ENCODE data around the gene CACNA1G. TPM values are rescaled to one million over a fixed set of nuclear protein-coding genes. Genes with fewer than 3 reads are reported as not detected.

Gene CACNA1G
- total RNA-seq, 1 experiment from 2014 or later: 0.04 TPM

DNA sequence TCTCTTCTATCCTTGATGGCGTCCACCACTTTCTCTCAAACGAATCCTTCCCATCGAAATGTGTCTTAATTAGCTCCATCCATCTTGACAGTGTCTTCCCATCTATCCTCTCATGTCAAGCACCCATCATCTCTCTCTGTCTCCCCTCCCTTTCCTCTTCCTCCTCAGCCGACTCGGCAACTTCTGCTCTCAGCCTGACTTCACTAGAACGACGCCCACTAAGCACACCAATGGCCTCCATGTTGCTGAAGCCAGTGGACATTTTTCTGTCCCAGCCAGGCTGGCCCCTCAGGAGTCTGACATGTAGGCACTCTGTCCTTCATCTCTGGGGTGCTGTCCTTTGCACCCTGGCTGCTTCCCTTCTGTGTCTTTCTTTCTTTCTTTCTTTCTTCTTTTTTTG is 16.0 kb upstream of the CACNA1G start:
- no peaks in the 10 kb centered on the region for H3F3A ChIP-seq (ENCODE audit: low read length, unreplicated experiment)
- peaks cover 37% of the 10 kb centered on the region for H3K4me1 ChIP-seq (ENCODE audit: insufficient read depth, low read length)
- H3K9me2 ChIP-seq (replicated peaks; ENCODE audit: low read length): no peaks in the 10 kb centered on the region
- ChIA-PET CTCF (no interaction called here), POLR2A (ENCODE audit: unreplicated experiment) (no interaction called here)
- no peaks in the 10 kb centered on the region; the same call in 1 of the 2 replicates for H3K36me3 ChIP-seq (ENCODE audit: low read depth, low read length)
- H3K9ac ChIP-seq (ENCODE audit: low read length): no peak overlapping the region
- no peaks in the 10 kb centered on the region for H4K20me1 ChIP-seq (ENCODE audit: low read length)
- intact Hi-C loops (cut with micrococcal nuclease): no loop called here
- DNase-seq: no peak
- H2AFZ ChIP-seq (ENCODE audit: low read length): no peak overlapping the region
- H3K4me3 ChIP-seq (ENCODE audit: low read length): no peak overlapping the region
- H3K9me3 ChIP-seq (ENCODE audit: low read length): no peaks in the 10 kb centered on the region
- no peak overlapping the region for H3K27ac ChIP-seq (ENCODE audit: low read length)
- peaks cover 13% of the 10 kb centered on the region for H3K79me2 ChIP-seq (ENCODE audit: low read length)
- H3K27me3 ChIP-seq (ENCODE audit: low read length): no peaks in the 10 kb centered on the region
- BruUV-seq (replicated peaks): no TSS peak
- no peak for ATAC-seq
- TF ChIP-seq, protein P1, sequence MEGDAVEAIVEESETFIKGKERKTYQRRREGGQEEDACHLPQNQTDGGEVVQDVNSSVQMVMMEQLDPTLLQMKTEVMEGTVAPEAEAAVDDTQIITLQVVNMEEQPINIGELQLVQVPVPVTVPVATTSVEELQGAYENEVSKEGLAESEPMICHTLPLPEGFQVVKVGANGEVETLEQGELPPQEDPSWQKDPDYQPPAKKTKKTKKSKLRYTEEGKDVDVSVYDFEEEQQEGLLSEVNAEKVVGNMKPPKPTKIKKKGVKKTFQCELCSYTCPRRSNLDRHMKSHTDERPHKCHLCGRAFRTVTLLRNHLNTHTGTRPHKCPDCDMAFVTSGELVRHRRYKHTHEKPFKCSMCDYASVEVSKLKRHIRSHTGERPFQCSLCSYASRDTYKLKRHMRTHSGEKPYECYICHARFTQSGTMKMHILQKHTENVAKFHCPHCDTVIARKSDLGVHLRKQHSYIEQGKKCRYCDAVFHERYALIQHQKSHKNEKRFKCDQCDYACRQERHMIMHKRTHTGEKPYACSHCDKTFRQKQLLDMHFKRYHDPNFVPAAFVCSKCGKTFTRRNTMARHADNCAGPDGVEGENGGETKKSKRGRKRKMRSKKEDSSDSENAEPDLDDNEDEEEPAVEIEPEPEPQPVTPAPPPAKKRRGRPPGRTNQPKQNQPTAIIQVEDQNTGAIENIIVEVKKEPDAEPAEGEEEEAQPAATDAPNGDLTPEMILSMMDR (conservative IDR thresholded peaks at IDR 0.05; ENCODE audit: low read depth, low read length): no peak
- TF ChIP-seq EZH2phosphoT487 (IDR thresholded peaks at IDR 0.05; ENCODE audit: borderline replicate concordance, low read length) (no peak), EZH2 (IDR thresholded peaks at IDR 0.05; ENCODE audit: low read length, unreplicated experiment) (no peak)
- H3K4me2 ChIP-seq (ENCODE audit: low read length): no peak overlapping the region

DNA sequence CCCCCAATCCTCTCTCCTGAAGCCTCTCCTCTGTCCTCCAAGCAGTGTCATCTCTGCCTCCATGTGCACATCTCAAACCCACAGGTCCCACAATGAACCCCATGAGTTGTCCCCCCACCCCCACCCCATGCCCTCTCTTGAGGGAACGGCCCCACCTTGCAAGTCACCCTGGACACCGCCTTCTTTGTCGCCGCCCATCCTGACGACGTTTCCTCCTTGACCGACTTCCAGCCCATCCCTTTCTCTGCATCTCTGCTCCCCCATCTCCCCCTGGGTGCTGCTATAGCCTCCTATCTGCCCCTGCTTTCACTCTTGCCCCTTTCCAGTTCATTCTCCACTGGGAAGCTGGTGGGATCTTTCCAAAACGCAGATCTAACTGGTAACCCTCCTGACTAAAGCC is 15.2 kb upstream of the CACNA1G start:
- no peak overlapping the region for H3K27ac ChIP-seq (ENCODE audit: low read length)
- H3K9ac ChIP-seq (ENCODE audit: low read length): no peak overlapping the region
- no peaks in the 10 kb centered on the region for H3K9me3 ChIP-seq (ENCODE audit: low read length)
- no peak overlapping the region for H3K4me3 ChIP-seq (ENCODE audit: low read length)
- H3K27me3 ChIP-seq (ENCODE audit: low read length): no peaks in the 10 kb centered on the region
- H4K20me1 ChIP-seq (ENCODE audit: low read length): no peaks in the 10 kb centered on the region
- H3F3A ChIP-seq (ENCODE audit: low read length, unreplicated experiment): no peaks in the 10 kb centered on the region
- no peaks in the 10 kb centered on the region for H3K36me3 ChIP-seq (ENCODE audit: low read depth, low read length)
- H3K9me2 ChIP-seq (replicated peaks; ENCODE audit: low read length): no peaks in the 10 kb centered on the region
- peaks cover 37% of the 10 kb centered on the region for H3K4me1 ChIP-seq (ENCODE audit: insufficient read depth, low read length)
- ATAC-seq: no peak
- peaks cover 13% of the 10 kb centered on the region for H3K79me2 ChIP-seq (ENCODE audit: low read length)
- ChIA-PET CTCF (no interaction called here), POLR2A (ENCODE audit: unreplicated experiment) (no interaction called here)
- TF ChIP-seq EZH2phosphoT487 (IDR thresholded peaks at IDR 0.05; ENCODE audit: borderline replicate concordance, low read length) (no peak), EZH2 (IDR thresholded peaks at IDR 0.05; ENCODE audit: low read length, unreplicated experiment) (no peak)
- TF ChIP-seq, protein P1 (conservative IDR thresholded peaks at IDR 0.05; ENCODE audit: low read depth, low read length): no peak
- no peak overlapping the region for H3K4me2 ChIP-seq (ENCODE audit: low read length)
- no TSS peak for BruUV-seq (replicated peaks)
- intact Hi-C loops (cut with micrococcal nuclease): no loop called here
- H2AFZ ChIP-seq (ENCODE audit: low read length): no peak overlapping the region
- no peak for DNase-seq

DNA sequence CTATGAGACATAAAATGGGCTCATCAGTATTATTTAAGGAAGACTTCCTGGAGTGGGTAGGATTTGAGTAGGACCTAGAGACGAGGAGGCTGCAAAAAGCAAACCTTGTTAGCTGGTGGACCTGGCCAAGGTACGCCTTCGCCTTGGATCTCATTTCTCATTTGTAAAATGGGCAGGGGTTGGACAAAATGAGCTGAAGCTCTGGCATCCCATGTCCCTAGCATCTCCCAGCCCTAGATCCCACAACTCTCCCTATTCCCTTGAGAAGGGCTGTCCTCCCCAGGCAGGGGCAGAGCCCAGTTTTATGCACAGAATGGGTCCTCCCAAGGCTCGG is 13.8 kb upstream of the CACNA1G start:
- Histone ChIP-seq H3K4me2 (ENCODE audit: low read length) (peak overlapping the region; percentile 90), H3K79me2 (ENCODE audit: low read length) (peaks cover 13% of the 10 kb centered on the region), H3K4me3 (ENCODE audit: low read length) (peak overlapping the region; percentile 72; the same call in 1 of the 2 replicates), H3K4me1 (ENCODE audit: insufficient read depth, low read length) (peaks cover 31% of the 10 kb centered on the region), H3K27ac (ENCODE audit: low read length) (no peak overlapping the region), H4K20me1 (ENCODE audit: low read length) (no peaks in the 10 kb centered on the region), H3K9me3 (ENCODE audit: low read length) (no peaks in the 10 kb centered on the region), H3K9ac (ENCODE audit: low read length) (0 out of 2 replicates have a peak overlapping the region, but pooled peaks have one; percentile 88), H3K9me2 (replicated peaks; ENCODE audit: low read length) (no peaks in the 10 kb centered on the region), H3F3A (ENCODE audit: low read length, unreplicated experiment) (no peaks in the 10 kb centered on the region), H3K27me3 (ENCODE audit: low read length) (no peaks in the 10 kb centered on the region), H2AFZ (ENCODE audit: low read length) (peak overlapping the region; percentile 69; the same call in 1 of the 2 replicates), H3K36me3 (ENCODE audit: low read depth, low read length) (peaks cover 8% of the 10 kb centered on the region)
- ATAC-seq (no peak), DNase-seq (no peak)
- ChIA-PET POLR2A (ENCODE audit: unreplicated experiment) (interaction anchor here (1.0 kb wide), 1 partner anchor 149 kb away, joined by 17 read pairs; no protein-coding TSS in a partner anchor), CTCF (interaction anchor here (1.7 kb wide), 1 partner anchor 79 kb away, joined by 6 read pairs; no protein-coding TSS in a partner anchor)
- intact Hi-C loops (cut with micrococcal nuclease): loop anchor here (1.0 kb wide), 4 partner anchors 80 to 295 kb away; no protein-coding TSS in a partner anchor
- no peak for TF ChIP-seq EZH2phosphoT487 (IDR thresholded peaks at IDR 0.05; ENCODE audit: borderline replicate concordance, low read length)
- TF ChIP-seq, protein P1 (conservative IDR thresholded peaks at IDR 0.05; ENCODE audit: low read depth, low read length): no peak
- TF ChIP-seq EZH2 (IDR thresholded peaks at IDR 0.05; ENCODE audit: low read length, unreplicated experiment): no peak
- no TSS peak for BruUV-seq (replicated peaks)

Measured in PC-3 (cell line).